SK-N-SH treated with all-trans-retinoic acid at 6 μM for 48 hours (cell line): ENCODE results near the gene EIF4E.

Experiments
- ARNTL ChIP-seq: fragments of 450-650 bp; formaldehyde crosslinking; IDR thresholded peaks from 2 replicates; pipeline ENCODE4 v1.5.0; 2020; ENCODE audit warnings: low read depth, mild to moderate bottlenecking, moderate library complexity, borderline replicate concordance
- CSDC2 ChIP-seq: fragments of 250-450 bp; sonication (Bioruptor Pico); IDR thresholded peaks from 2 replicates; pipeline ENCODE4 v1.5.0; 2020; ENCODE audit warnings: mild to moderate bottlenecking, moderate library complexity
- ESRRG ChIP-seq: fragments of 250-450 bp; sonication (Bioruptor Pico); IDR thresholded peaks from 2 replicates; pipeline ENCODE4 v1.6.1; 2021; ENCODE audit warnings: mild to moderate bottlenecking
- GLIS3 ChIP-seq: fragments of 250-450 bp; sonication (Bioruptor Pico); IDR thresholded peaks from 2 replicates; pipeline ENCODE4 v1.5.0; 2020; ENCODE audit warnings: mild to moderate bottlenecking, moderate library complexity
- ISL1 ChIP-seq: fragments of 250-450 bp; sonication (Bioruptor Pico); IDR thresholded peaks from 2 replicates; pipeline ENCODE4 v2.1.2; 2022; ENCODE audit warnings: mild to moderate bottlenecking, moderate library complexity
- PPARA ChIP-seq: fragments of 250-450 bp; sonication (Bioruptor Pico); IDR thresholded peaks from 2 replicates; pipeline ENCODE4 v1.5.0; 2020; ENCODE audit warnings: mild to moderate bottlenecking, borderline replicate concordance
- RARB ChIP-seq: fragments of 250-450 bp; sonication (Bioruptor Pico); IDR thresholded peaks from 2 replicates; pipeline ENCODE4 v1.8.0; 2021; ENCODE audit warnings: mild to moderate bottlenecking, moderate library complexity
- ZFP30 ChIP-seq: fragments of 450-650 bp; formaldehyde crosslinking; IDR thresholded peaks from 2 replicates; pipeline ENCODE4 v1.5.0; 2022; ENCODE audit warnings: mild to moderate bottlenecking, moderate library complexity
- ZNF8 ChIP-seq: fragments of 450-650 bp; formaldehyde crosslinking; IDR thresholded peaks from 2 replicates; pipeline ENCODE4 v1.5.0; 2020; ENCODE audit warnings: mild to moderate bottlenecking, moderate library complexity
- TF ChIP-seq, protein P1 (sequence below): fragments of 250-450 bp; sonication (Bioruptor Pico); IDR thresholded peaks from 2 replicates; pipeline ENCODE4 v1.8.0; 2020; ENCODE audit warnings: mild to moderate bottlenecking, moderate library complexity, borderline replicate concordance
- TF ChIP-seq, protein P2 (sequence below): fragments of 250-450 bp; sonication (Bioruptor Pico); IDR thresholded peaks from 2 replicates; pipeline ENCODE4 v1.5.1; 2020; ENCODE audit warnings: low read depth, mild to moderate bottlenecking, moderate library complexity
- TF ChIP-seq, protein P3 (sequence below): fragments of 250-450 bp; sonication (Bioruptor Pico); IDR thresholded peaks from 2 replicates; pipeline ENCODE4 v1.8.0; 2021; ENCODE audit warnings: low read depth, mild to moderate bottlenecking, moderate library complexity, borderline replicate concordance

DNA sequence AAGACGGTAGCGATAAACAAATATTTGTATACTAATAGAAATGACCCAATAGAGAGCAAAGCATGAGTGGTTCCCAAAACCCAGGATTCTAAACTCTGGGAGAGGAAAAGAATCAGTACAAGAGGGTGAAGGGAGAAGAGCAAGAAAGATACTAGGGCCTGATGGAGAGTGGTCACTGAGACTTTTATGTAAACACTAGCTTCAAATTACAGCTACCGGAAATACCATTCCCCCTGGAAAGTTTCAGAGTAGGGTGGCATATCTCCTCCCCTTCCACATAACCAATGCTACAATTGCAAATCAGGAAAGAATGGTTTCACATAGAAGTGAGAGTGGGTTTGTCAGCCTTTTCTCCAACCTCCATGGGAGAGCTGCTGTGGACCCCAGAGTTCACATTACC, 77.1 kb downstream of the EIF4E start:
- TF ChIP-seq ZNF8 (CRISPR knock-in tag): no peak
- no peak for TF ChIP-seq GLIS3 (CRISPR knock-in tag)
- TF ChIP-seq CSDC2 (CRISPR knock-in tag): no peak
- no peak for TF ChIP-seq PPARA (CRISPR knock-in tag)
- no peak for TF ChIP-seq RARB (CRISPR knock-in tag)
- TF ChIP-seq, protein P1, sequence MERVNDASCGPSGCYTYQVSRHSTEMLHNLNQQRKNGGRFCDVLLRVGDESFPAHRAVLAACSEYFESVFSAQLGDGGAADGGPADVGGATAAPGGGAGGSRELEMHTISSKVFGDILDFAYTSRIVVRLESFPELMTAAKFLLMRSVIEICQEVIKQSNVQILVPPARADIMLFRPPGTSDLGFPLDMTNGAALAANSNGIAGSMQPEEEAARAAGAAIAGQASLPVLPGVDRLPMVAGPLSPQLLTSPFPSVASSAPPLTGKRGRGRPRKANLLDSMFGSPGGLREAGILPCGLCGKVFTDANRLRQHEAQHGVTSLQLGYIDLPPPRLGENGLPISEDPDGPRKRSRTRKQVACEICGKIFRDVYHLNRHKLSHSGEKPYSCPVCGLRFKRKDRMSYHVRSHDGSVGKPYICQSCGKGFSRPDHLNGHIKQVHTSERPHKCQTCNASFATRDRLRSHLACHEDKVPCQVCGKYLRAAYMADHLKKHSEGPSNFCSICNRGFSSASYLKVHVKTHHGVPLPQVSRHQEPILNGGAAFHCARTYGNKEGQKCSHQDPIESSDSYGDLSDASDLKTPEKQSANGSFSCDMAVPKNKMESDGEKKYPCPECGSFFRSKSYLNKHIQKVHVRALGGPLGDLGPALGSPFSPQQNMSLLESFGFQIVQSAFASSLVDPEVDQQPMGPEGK (CRISPR knock-in tag): no peak
- TF ChIP-seq ARNTL (CRISPR knock-in tag): no peak
- TF ChIP-seq, protein P2, sequence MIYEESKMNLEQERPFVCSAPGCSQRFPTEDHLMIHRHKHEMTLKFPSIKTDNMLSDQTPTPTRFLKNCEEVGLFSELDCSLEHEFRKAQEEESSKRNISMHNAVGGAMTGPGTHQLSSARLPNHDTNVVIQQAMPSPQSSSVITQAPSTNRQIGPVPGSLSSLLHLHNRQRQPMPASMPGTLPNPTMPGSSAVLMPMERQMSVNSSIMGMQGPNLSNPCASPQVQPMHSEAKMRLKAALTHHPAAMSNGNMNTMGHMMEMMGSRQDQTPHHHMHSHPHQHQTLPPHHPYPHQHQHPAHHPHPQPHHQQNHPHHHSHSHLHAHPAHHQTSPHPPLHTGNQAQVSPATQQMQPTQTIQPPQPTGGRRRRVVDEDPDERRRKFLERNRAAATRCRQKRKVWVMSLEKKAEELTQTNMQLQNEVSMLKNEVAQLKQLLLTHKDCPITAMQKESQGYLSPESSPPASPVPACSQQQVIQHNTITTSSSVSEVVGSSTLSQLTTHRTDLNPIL (CRISPR knock-in tag): no peak
- TF ChIP-seq ISL1: no peak
- TF ChIP-seq, protein P3, sequence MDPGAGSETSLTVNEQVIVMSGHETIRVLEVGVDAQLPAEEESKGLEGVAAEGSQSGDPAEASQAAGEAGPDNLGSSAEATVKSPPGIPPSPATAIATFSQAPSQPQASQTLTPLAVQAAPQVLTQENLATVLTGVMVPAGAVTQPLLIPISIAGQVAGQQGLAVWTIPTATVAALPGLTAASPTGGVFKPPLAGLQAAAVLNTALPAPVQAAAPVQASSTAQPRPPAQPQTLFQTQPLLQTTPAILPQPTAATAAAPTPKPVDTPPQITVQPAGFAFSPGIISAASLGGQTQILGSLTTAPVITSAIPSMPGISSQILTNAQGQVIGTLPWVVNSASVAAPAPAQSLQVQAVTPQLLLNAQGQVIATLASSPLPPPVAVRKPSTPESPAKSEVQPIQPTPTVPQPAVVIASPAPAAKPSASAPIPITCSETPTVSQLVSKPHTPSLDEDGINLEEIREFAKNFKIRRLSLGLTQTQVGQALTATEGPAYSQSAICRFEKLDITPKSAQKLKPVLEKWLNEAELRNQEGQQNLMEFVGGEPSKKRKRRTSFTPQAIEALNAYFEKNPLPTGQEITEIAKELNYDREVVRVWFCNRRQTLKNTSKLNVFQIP (CRISPR knock-in tag): no peak
- no peak for TF ChIP-seq ZFP30 (CRISPR knock-in tag)
- TF ChIP-seq ESRRG (CRISPR knock-in tag): no peak
